DMS53 treated with DMSO at 0.1 percent for 48 hours (cell line): ENCODE data around the gene IFNL4.
"Not testable (repeated sequence)": the region's sequence is repeated elsewhere in the genome, so short reads cannot be mapped to it uniquely, and the experiment has no call there.

Source experiments
- DNase-seq: peaks from one replicate; lab custom pipeline; 2025; ENCODE audit not compliant: unreplicated experiment; lab: John Stamatoyannopoulos, UW

IFNL4 gene

GRCh38 chr19:39257227-39257626, 8.6 kb upstream of the IFNL4 start:
- no peak for DNase-seq

- no peak for DNase-seq
Measured at GRCh38 chr19:39254531-39255345, 6.1 kb upstream of the IFNL4 start.

GRCh38 chr19:39253374-39254149, 4.9 kb upstream of the IFNL4 start:
- no peak for DNase-seq

GRCh38 chr19:39252458-39252857, 3.8 kb upstream of the IFNL4 start:
- no peak for DNase-seq

DNA sequence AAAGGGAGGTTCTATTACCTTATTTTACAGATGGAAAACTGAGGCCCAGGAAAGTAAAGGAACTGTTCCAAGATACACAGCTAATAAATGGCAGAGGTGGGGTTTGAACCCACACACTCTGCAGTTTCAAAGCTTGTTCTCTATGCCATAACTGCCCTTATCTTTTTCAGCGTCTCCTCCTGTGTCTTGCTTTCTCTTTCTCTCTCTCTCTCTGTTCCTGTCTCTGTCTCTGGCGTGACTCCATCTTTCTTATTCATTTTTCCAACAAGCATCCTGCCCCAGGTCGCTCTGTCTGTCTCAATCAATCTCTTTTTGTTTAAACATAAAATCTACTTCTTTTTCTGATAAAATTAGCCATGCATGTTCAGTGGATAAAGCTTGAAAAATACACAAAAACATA, 3.2 kb upstream of the IFNL4 start:
- DNase-seq: no peak

DNA sequence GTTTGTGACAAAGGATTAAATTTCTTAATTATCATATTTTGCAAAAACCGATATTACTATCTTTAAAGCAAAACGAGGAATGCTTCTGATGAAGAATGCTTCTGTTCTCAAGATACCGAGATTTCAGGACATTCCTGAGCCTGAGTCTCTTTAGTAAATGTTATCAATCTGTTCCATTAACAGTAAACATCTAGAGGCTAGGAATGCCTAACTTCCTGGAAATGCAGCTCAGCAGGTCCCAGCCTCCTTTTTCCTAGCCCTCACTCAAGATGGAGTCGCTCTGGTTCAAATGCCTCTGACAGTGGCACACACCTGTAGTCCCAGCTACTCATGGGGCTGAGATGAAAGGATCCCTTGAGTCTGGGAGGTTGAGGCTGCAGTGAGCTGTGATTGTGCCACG, 2.4 kb upstream of the IFNL4 start:
- DNase-seq: no peak

DNA sequence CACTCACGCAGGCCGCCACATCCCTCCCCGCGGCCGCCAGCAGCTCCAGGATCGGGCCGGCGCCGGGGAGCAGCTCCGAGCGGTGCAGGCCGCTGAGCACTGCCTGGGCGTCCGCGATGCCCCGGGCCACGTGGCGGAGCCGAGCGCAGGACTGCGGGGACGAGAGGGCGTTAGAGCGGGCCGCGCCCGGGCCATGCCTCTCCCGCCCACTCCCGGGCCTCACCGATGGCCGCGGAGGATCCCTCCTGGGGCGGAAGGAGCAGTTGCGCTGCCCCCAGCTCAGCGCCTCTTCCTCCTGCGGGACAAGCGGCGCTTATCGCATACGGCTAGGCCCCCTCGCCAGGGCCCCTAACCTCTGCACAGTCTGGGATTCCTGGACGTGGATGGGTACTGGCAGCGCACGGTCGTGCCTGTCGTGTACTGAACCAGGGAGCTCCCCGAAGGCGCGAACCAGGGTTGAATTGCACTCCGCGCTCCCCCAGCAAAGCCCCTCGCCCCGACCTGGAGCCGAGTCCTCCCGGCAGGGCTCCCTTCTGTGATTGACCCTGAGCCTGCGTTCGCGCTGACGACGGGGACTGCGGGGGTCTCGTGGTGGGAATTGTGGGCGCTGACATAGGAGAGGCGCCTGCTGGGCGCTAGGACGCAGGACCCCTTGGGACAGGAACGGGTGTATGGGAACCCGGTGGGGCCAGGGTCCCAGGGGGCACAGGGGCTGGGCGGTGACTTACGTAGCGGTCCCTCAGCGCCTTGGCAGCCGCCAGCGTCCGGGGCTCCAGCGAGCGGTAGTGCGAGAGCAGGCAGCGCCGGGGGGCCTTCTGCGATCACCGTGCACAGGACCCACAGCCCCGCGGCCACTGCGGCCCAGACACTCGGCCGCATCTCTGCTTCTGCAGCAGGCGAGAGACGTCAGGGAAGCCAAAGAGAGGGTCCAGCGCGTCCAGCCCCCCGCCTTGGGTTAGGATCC, 673 bp downstream of the IFNL4 start:
- DNase-seq: no peak

DNA sequence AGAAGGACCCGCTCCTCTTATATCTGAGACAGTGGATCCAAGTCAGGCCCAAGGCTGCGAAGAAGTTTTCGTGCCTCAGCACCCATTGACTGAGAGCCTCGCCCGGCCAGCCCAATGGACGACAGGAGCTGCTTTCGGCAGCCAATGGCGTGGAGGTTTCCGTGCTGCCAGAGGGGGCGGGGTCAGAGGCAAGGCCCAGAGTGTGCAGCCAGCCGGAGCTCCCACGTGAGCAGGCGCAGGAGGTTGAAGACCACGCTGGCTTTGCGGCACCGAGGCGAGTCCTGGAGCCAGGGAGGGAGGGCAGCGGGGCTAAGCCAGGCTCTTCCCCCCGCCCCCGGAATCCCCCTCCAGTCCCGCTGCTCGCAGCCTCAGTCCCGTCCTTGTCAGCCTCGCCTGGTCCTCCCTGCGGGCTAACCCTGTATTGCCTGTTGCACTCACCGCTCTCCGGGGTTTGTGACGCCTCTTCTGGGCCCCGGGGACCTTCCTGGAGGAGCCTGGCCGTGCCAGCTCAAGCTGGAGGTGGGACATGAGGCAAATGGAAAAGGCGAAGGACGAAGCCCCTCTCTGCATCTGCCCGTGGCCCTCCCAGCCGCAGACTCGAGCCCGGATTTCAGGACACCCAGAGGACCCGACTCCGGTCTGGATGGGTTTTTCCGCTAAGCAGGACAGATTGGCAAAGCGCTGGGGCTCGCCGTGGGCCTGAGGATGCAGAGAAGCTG, 1.5 kb downstream of the IFNL4 start:
- DNase-seq: no peak

GRCh38 chr19:39245166-39245565, 3.5 kb downstream of the IFNL4 start:
- DNase-seq: not testable (repeated sequence)

DNA sequence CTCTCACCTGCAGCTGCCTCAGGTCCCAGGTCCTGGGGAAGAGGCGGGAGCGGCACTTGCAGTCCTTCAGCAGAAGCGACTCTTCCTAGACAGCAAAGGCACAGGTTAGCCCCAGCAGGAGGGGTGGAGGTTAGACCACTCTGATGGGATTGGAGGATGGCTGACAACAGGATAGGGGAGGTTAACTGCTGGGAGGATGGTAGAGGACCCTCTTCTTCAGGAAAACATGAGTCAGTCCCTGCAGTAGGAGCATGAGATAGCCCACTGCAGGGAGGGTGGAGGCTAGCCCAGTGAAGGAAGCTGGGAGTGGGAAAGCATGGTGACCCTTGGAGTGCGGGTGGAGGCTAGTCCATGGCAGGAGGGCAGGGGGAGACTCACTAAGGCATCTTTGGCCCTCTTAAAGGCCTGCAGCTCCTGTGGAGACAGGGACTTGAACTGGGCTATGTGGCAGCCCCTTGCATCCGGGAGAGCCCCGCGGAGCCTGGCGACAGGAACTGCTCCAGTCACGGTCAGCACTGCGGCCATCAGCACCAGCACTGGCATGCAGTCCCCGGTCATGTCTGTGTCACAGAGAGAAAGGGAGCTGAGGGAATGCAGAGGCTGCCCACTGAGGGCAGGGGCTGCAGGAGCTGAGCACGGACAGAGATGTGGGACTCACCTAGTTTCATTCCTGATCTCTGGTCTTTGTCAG, 4.1 kb downstream of the IFNL4 start, which contains the start of gene IFNL3:
TSS of gene IFNL3 (minus strand) at position 597 of the 691 bp plus-strand sequence. CDS start at position 558, 39 bp downstream.
- DNase-seq: not testable (repeated sequence)

DNA sequence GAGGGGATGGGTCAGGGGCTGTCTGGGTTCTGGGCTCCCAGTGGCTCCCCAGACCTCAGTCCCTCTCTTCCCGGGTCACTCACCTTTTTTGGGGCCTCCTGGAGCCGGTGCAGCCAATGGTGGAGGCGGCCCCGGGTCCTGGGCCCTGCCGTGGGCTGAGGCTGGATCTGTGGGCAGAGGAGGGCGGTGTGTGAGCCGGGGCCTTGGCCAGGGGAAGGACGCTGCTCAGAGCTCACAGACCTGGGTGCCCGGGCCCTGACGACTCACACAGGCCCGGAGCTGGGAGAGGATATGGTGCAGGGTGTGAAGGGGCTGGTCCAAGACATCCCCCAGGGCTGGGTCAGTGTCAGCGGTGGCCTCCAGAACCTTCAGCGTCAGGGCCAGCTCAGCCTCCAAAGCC, 4.9 kb downstream of the IFNL4 start:
- not testable (repeated sequence) for DNase-seq

GRCh38 chr19:39240421-39240820, 8.2 kb downstream of the IFNL4 start:
- DNase-seq: no peak

GRCh38 chr19:39238944-39239343, 9.7 kb downstream of the IFNL4 start:
- DNase-seq: no peak

- no peak for DNase-seq
Measured at GRCh38 chr19:39238209-39238608, 10.4 kb downstream of the IFNL4 start.

- peak; percentile 59 for DNase-seq
Measured at GRCh38 chr19:39237200-39238184, 11.2 kb downstream of the IFNL4 start.

DNA sequence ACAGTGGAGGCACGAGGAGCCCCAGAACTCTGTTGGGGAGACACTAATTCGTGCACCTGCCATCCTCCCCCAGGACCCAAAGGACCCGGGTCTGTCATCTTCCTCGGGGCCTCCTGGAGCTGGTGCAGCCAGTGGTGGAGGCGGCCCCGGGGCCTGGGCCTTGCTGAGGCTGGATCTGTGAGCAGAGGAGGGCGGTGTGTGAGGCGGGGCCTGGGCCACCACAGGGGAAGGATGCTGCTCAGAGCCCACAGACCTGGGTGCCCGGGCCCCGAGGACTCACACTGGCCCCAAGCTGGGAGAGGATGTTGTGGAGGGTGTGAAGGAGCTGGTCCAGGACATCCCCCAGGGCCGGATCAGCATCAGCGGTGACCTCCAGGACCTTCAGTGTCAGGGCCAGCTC, 12.1 kb downstream of the IFNL4 start:
- DNase-seq: no peak

DNA sequence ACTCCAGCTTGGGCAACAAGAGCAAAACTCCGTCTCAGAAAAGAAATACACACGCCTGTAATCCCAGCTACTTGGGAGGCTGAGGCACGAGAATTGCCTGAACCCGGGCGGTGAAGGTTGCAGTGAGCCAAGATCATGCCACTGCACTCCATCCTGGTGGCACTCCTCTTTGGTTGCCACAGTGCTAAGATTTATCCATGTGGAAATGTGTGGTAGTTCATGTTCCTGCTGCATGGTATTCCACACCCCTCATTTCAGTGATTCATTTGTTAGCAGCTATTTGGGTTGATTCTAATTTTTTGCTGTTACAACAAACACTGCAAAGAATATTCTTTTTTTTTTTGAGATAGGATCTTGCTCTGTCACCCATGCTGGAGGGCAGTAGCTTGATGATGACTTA, 15.9 kb downstream of the IFNL4 start:
- DNase-seq: no peak

- no peak for DNase-seq
Measured at GRCh38 chr19:39230096-39230764, 18.4 kb downstream of the IFNL4 start.
